K562 (cell line): ENCODE results near the gene PLEKHM3. TPM values are rescaled to one million over a fixed set of nuclear protein-coding genes. Genes with fewer than 3 reads are reported as not detected.

Experiments used
- ATAC-seq: fragments of 200-7000 bp; cut with Tn5 transposase; 3 replicates; pipeline ENCODE4 v1.9.1; 2020; ENCODE audit warnings: moderate library complexity
- BruUV-seq: library from RNA; stranded (reverse); fragments of 400-500 nt; replicated peaks from 2 replicates; lab custom pipeline; 2021; lab: Mats Ljungman, UMichigan
- CTCF ChIA-PET: fragments of 300-600 bp; formaldehyde crosslinking; extraction: SDS; loops from one replicate; lab custom pipeline; 2021; ENCODE audit warnings: low intra/inter-chr PET ratio; lab: Yijun Ruan, JAX
- POLR2A ChIA-PET: fragments of 300-600, 350-650 bp; sonication (Branson Sonifier 250); formaldehyde crosslinking; extraction: SDS; loops from one replicate; lab custom pipeline; 2021; ENCODE audit warnings: antibody characterized with exemption, inconsistent platforms; lab: Yijun Ruan, JAX
- DNase-seq, 4 experiments: peaks; one replicate each; pipeline versions ENCODE4 v3.0.0 to v3.0.0-alpha.2; 2011 to 2018; ENCODE audit warnings: low spot score in 3 of 4, mixed read lengths in 3 of 4; ENCODE audit errors: extremely low read depth in 1 of 4
- FAIRE-seq: peaks from 2 replicates; lab custom pipeline; 2011; peaks lifted over from hg19 to GRCh38; lab: Jason Lieb, UNC
- H2AFZ ChIP-seq: 2 replicates; pipeline ENCODE4 v1.6.0; 2011; ENCODE audit warnings: low read depth, low read length, control low read depth, inconsistent platforms
- H3K27ac ChIP-seq: fragments of 200-600 bp; 3 replicates; pipeline ENCODE4 v1.8.0; 2011; ENCODE audit warnings: low read depth, mild to moderate bottlenecking, control low read depth, inconsistent platforms, low read length, moderate library complexity, mixed read lengths; ENCODE audit errors: extremely low read depth
- H3K27me3 ChIP-seq, 2 experiments: fragments of 300-600 bp in 1 of 2; 2 replicates in 1 of 2; 3 replicates in 1 of 2; pipeline versions ENCODE4 v1.6.0 to v1.8.0; 2011; ENCODE audit warnings: inconsistent platforms in 2 of 2, low read length in 2 of 2, mild to moderate bottlenecking in 1 of 2, mixed read lengths in 1 of 2, moderate library complexity in 1 of 2; ENCODE audit not compliant: control insufficient read depth in 2 of 2, insufficient read depth in 2 of 2
- H3K36me3 ChIP-seq: fragments of 300-600 bp; 3 replicates; pipeline ENCODE4 v1.8.0; 2011; ENCODE audit warnings: mild to moderate bottlenecking, low read length, inconsistent platforms; ENCODE audit not compliant: control insufficient read depth, insufficient read depth
- H3K4me1 ChIP-seq, 2 experiments: fragments of 200-600 bp in 1 of 2; replicated peaks in 1 of 2; 2 replicates in 1 of 2; 3 replicates in 1 of 2; pipeline versions ENCODE4 v1.5.1 to v1.8.0; 2011; ENCODE audit warnings: inconsistent platforms in 2 of 2, low read length in 2 of 2, mild to moderate bottlenecking in 1 of 2, mixed read lengths in 1 of 2, moderate library complexity in 1 of 2; ENCODE audit not compliant: control insufficient read depth in 2 of 2, insufficient read depth in 2 of 2
- H3K4me2 ChIP-seq: 2 replicates; pipeline ENCODE4 v1.6.1; 2011; ENCODE audit warnings: low read length, control low read depth, inconsistent platforms, mixed read lengths; ENCODE audit not compliant: insufficient read depth
- H3K4me3 ChIP-seq: fragments of 200-600 bp; sonication (generic), shearing (Covaris generic); 2 replicates; pipeline ENCODE4 v1.5.1; 2016; ENCODE audit warnings: control low read depth, inconsistent platforms
- H3K79me2 ChIP-seq: fragments of 200-600 bp; 3 replicates; pipeline ENCODE4 v1.8.0; 2011; ENCODE audit warnings: low read length, inconsistent platforms; ENCODE audit not compliant: control insufficient read depth, insufficient read depth
- H3K9ac ChIP-seq, 2 experiments: 2 replicates each; pipeline versions ENCODE4 v1.6.0 to v1.6.1; 2011; ENCODE audit warnings: low read depth in 2 of 2, low read length in 2 of 2, control low read depth in 1 of 2, inconsistent platforms in 1 of 2, mild to moderate bottlenecking in 1 of 2, mixed read lengths in 1 of 2; ENCODE audit not compliant: insufficient read depth in 1 of 2
- H3K9me1 ChIP-seq: one replicate; pipeline ENCODE4 v1.6.0; 2011; ENCODE audit warnings: inconsistent platforms, mild to moderate bottlenecking, low read length, moderate library complexity; ENCODE audit not compliant: control insufficient read depth, insufficient read depth
- H3K9me3 ChIP-seq: replicated peaks from 2 replicates; pipeline ENCODE4 v1.5.1; 2011; ENCODE audit warnings: low read depth, low read length, inconsistent platforms; ENCODE audit not compliant: control insufficient read depth, insufficient read depth
- H4K20me1 ChIP-seq: replicated peaks from 2 replicates; pipeline ENCODE4 v1.6.1; 2011; ENCODE audit warnings: low read length, inconsistent platforms, mixed read lengths; ENCODE audit not compliant: control insufficient read depth, insufficient read depth
- E4F1 ChIP-seq: fragments of 250-450 bp; sonication (Bioruptor Pico); IDR thresholded peaks from 2 replicates; pipeline ENCODE4 v1.5.0; 2021; ENCODE audit warnings: mild to moderate bottlenecking, borderline replicate concordance
- ELF1 ChIP-seq: fragments of 200-800 bp; sonication (Bioruptor generic); IDR thresholded peaks from 2 replicates; pipeline ENCODE4 v1.6.1; 2016; ENCODE audit warnings: missing genetic modification characterization, missing compliant biosample characterization
- KDM2B ChIP-seq: fragments of 250-450 bp; sonication (Bioruptor Pico); IDR thresholded peaks from 2 replicates; pipeline ENCODE4 v1.8.0; 2021; ENCODE audit warnings: mild to moderate bottlenecking, moderate library complexity
- NBN ChIP-seq: fragments of 450-650 bp; IDR thresholded peaks from 2 replicates; pipeline ENCODE4 v1.6.1; 2016; ENCODE audit warnings: low read depth, mild to moderate bottlenecking
- NFE2L1 ChIP-seq: fragments of 450-650 bp; IDR thresholded peaks from 2 replicates; pipeline ENCODE4 v1.6.1; 2016; ENCODE audit warnings: missing genetic modification characterization, low read depth, mild to moderate bottlenecking, missing compliant biosample characterization, moderate library complexity, borderline replicate concordance
- OTX1 ChIP-seq: fragments of 450-650 bp; formaldehyde crosslinking; IDR thresholded peaks from 2 replicates; pipeline ENCODE4 v1.4.0; 2022; ENCODE audit warnings: mild to moderate bottlenecking
- PHB2 ChIP-seq: fragments of 450-650 bp; IDR thresholded peaks from 2 replicates; pipeline ENCODE4 v1.6.1; 2017; ENCODE audit warnings: low read depth
- POLR2AphosphoS5 ChIP-seq: IDR thresholded peaks from 2 replicates; pipeline ENCODE4 v1.6.1; 2011; ENCODE audit warnings: mild to moderate bottlenecking, low read depth, low read length, moderate library complexity; ENCODE audit not compliant: control insufficient read depth, insufficient read depth
- PTRF ChIP-seq: fragments of 450-650 bp; IDR thresholded peaks from 2 replicates; pipeline ENCODE4 v1.6.1; 2016; ENCODE audit warnings: mild to moderate bottlenecking, missing genetic modification characterization, missing compliant biosample characterization
- PYGO2 ChIP-seq: fragments of 450-650 bp; IDR thresholded peaks from 2 replicates; pipeline ENCODE4 v1.6.1; 2016; ENCODE audit warnings: mild to moderate bottlenecking, missing genetic modification characterization, moderate library complexity, missing compliant biosample characterization
- SOX6 ChIP-seq: fragments of 450-650 bp; IDR thresholded peaks from 2 replicates; pipeline ENCODE4 v1.6.1; 2014; ENCODE audit warnings: mild to moderate bottlenecking
- TCF7L2 ChIP-seq: fragments of 150-350 bp; IDR thresholded peaks from 2 replicates; pipeline ENCODE4 v1.6.1; 2016; ENCODE audit warnings: low read depth, mild to moderate bottlenecking, low read length, moderate library complexity
- ZC3H11A ChIP-seq: IDR thresholded peaks from 2 replicates; pipeline ENCODE4 v1.6.1; 2012; ENCODE audit warnings: low read depth, low read length, improper control_type of control experiment
- ZNF239 ChIP-seq: fragments of 250-450 bp; sonication (Bioruptor Pico); IDR thresholded peaks from 2 replicates; pipeline ENCODE4 v1.4.0; 2020; ENCODE audit warnings: mild to moderate bottlenecking
- ZNF282 ChIP-seq: sonication (generic); formaldehyde crosslinking; IDR thresholded peaks from 2 replicates; pipeline ENCODE4 v1.8.1; 2023; ENCODE audit warnings: missing genetic modification reagents
- ZNF384 ChIP-seq: IDR thresholded peaks from 2 replicates; pipeline ENCODE4 v1.6.1; 2012; ENCODE audit warnings: low read depth, low read length, improper control_type of control experiment
- ZNF696 ChIP-seq: fragments of 250-450 bp; sonication (Bioruptor Pico); conservative IDR thresholded peaks from 2 replicates; pipeline ENCODE4 v1.4.0; 2020; ENCODE audit warnings: mild to moderate bottlenecking, moderate library complexity
- ZNF764 ChIP-seq: fragments of 250-450 bp; sonication (Bioruptor Pico); IDR thresholded peaks from 2 replicates; pipeline ENCODE4 v1.4.0; 2020; ENCODE audit warnings: low read depth, mild to moderate bottlenecking, moderate library complexity
- WGBS: fragments of 100-300 bp; shearing (Covaris generic); methylation state at CpG from one replicate; pipeline ENCODE4 v1.1.6; 2016; ENCODE audit warnings: low coverage, mixed read lengths; ENCODE audit not compliant: insufficient coverage; ENCODE audit errors: missing lambda C conversion rate; 5-methylcytosine and 5-hydroxymethylcytosine counted together
- in situ Hi-C: fragments of 300-500 bp; cut with MboI; formaldehyde crosslinking; loops from 4 replicates; pipeline ENCODE4 v1.15.0; 2018; ENCODE audit warnings: inconsistent platforms, mixed read lengths
- intact Hi-C: fragments of 100-400 bp; cut with micrococcal nuclease; formaldehyde crosslinking; loops from 2 replicates; pipeline ENCODE4 v1.14.2; 2022
- polyA plus RNA-seq, 8 experiments: library from polyadenylated mRNA; depleted of rRNA in 4 of 8; stranded (reverse) in 5 of 8; unstranded in 3 of 8; fragments of >200 nt; fragmentation: Nextera tagmentation in 2 of 8; fragmentation: Illumina TruSeq in 1 of 8; extraction: Ambion mirVana in 2 of 8; extraction: Trizol in 1 of 8; gene quantifications; 2 replicates each; pipeline versions ENCODE4 v1.2.1 to v1.2.3, GENCODE V29; 2011 to 2014; ENCODE audit warnings: inconsistent platforms in 1 of 8, missing spikeins in 1 of 8
- total RNA-seq, 7 experiments: library from RNA; depleted of rRNA in 6 of 7; stranded (reverse); fragments of >200 nt in 6 of 7; fragmentation: Illumina TruSeq in 2 of 7; extraction: Trizol in 2 of 7; gene quantifications; 2 replicates each; pipeline versions ENCODE4 v1.2.1 to v1.2.3, GENCODE V29; 2011 to 2021; ENCODE audit warnings: low replicate concordance in 1 of 7
- TF ChIP-seq, protein P1 (sequence below), 2 experiments: fragments of 450-650 bp in 1 of 2; sonication (generic) in 1 of 2; formaldehyde crosslinking in 1 of 2; IDR thresholded peaks in 1 of 2; conservative IDR thresholded peaks in 1 of 2; 2 replicates each; pipeline versions ENCODE4 v1.6.1 to v1.8.1; 2016 to 2023; ENCODE audit warnings: mild to moderate bottlenecking in 2 of 2, moderate library complexity in 2 of 2, inconsistent platforms in 1 of 2, missing genetic modification reagents in 1 of 2
- TF ChIP-seq, protein P2 (sequence below), 2 experiments: fragments of 200-800 bp in 1 of 2; sonication (Bioruptor generic) in 1 of 2; sonication (generic) in 1 of 2; formaldehyde crosslinking in 1 of 2; IDR thresholded peaks in 1 of 2; conservative IDR thresholded peaks in 1 of 2; 2 replicates each; pipeline versions ENCODE4 v1.5.0 to v1.6.1; 2016 to 2020; ENCODE audit warnings: missing compliant biosample characterization in 1 of 2, missing genetic modification characterization in 1 of 2, missing genetic modification reagents in 1 of 2

The PLEKHM3 gene
- total and polyA plus RNA-seq, 9 of the 15 experiments (the other 6 are each of a cell fraction or from before 2014, with no cell fraction given), result 0.24 to 1.6 (median 1.0) TPM

DNA sequence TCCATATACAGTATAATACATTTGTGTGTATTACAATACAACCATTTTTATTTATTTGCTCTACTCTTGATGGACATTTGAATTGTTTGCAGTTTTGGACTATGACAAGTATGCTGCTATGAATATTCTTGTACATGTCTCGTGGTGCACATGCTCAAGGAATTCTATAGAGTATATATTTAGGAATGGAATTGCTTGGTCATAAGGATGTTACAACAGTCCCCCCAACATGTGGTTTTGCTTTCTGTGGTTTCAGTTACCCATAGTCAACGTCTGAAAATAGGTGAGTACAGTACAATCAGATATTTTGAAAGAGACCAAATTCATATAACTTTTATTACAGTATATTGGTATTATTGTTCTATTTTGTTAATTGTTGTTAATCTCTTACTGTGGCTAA, 24.1 kb upstream of the PLEKHM3 start:
- intact Hi-C loops, result no loop called here
- FAIRE-seq, result no peak

More for the DNA sequence above, 24.1 kb upstream of the PLEKHM3 start:
- H3K9me1 ChIP-seq, result no peaks in the 10 kb centered on the region
- no peak overlapping the region for H3K4me2 ChIP-seq
- DNase-seq, result no peak
- H3K4me1 ChIP-seq, result no peaks in the 10 kb centered on the region; a peak in 1 of 5 replicates
- H2AFZ ChIP-seq, result no peak overlapping the region
- POLR2A ChIA-PET, result interaction anchor here (0.6 kb wide), 1 partner anchor 245 kb away, joined by 4 read pairs; no protein-coding TSS in a partner anchor
- no TSS peak for BruUV-seq
- CTCF ChIA-PET, result no interaction called here
- 21% methylated on average over 2 of the region's 2 CpGs for WGBS
- TF ChIP-seq ZNF696, result no peak
- no peak for TF ChIP-seq KDM2B (CRISPR knock-in tag)
- TF ChIP-seq ZC3H11A, result no peak
- TF ChIP-seq TCF7L2, result no peak
- TF ChIP-seq POLR2AphosphoS5, result no peak
- TF ChIP-seq ZNF764 (CRISPR knock-in tag), result no peak
- TF ChIP-seq ZNF384, result no peak
- TF ChIP-seq, protein P1, sequence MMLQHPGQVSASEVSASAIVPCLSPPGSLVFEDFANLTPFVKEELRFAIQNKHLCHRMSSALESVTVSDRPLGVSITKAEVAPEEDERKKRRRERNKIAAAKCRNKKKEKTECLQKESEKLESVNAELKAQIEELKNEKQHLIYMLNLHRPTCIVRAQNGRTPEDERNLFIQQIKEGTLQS (IDR thresholded peaks at IDR 0.05), result no peak
- TF ChIP-seq, protein P1 (CRISPR knock-in tag; conservative IDR thresholded peaks at IDR 0.05), result no peak
- TF ChIP-seq E4F1 (CRISPR knock-in tag), result no peak
- TF ChIP-seq ZNF239 (CRISPR knock-in tag), result no peak
- TF ChIP-seq, protein P2, sequence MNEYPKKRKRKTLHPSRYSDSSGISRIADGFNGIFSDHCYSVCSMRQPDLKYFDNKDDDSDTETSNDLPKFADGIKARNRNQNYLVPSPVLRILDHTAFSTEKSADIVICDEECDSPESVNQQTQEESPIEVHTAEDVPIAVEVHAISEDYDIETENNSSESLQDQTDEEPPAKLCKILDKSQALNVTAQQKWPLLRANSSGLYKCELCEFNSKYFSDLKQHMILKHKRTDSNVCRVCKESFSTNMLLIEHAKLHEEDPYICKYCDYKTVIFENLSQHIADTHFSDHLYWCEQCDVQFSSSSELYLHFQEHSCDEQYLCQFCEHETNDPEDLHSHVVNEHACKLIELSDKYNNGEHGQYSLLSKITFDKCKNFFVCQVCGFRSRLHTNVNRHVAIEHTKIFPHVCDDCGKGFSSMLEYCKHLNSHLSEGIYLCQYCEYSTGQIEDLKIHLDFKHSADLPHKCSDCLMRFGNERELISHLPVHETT (CRISPR knock-in tag; conservative IDR thresholded peaks at IDR 0.05 in 1 of 2, IDR thresholded peaks at IDR 0.05 in 1 of 2), result no peak
- TF ChIP-seq SOX6, result no peak
- TF ChIP-seq NFE2L1 (tag), result no peak
- no peak for TF ChIP-seq PHB2
- TF ChIP-seq PTRF, result no peak
- no peak for TF ChIP-seq OTX1 (CRISPR knock-in tag)
- no peak for TF ChIP-seq ELF1 (tag)
- TF ChIP-seq NBN, result no peak
- no peak for TF ChIP-seq ZNF282 (CRISPR knock-in tag)
- TF ChIP-seq PYGO2 (tag), result no peak
- H3K9me3 ChIP-seq, result no peaks in the 10 kb centered on the region
- no peak overlapping the region for H3K4me3 ChIP-seq
- no peak for ATAC-seq
- no peaks in the 10 kb centered on the region for H4K20me1 ChIP-seq
- H3K27ac ChIP-seq, result no peak overlapping the region
- no peak overlapping the region for H3K9ac ChIP-seq
- no peaks in the 10 kb centered on the region for H3K27me3 ChIP-seq
- no peaks in the 10 kb centered on the region for H3K36me3 ChIP-seq
- no peaks in the 10 kb centered on the region for H3K79me2 ChIP-seq
- in situ Hi-C loops, result no loop called here
